Ecto neural progenitor cell (in vitro differentiated cells): Measurements from ENCODE around the gene ALKBH7.
"Not testable (repeated sequence)": the region's sequence is repeated elsewhere in the genome, so short reads cannot be mapped to it uniquely, and the experiment has no call there.

Experiments used
- DNase-seq: peaks from one replicate; pipeline ENCODE4 v3.0.0-alpha.2; 2018; ENCODE audit warnings: low spot score

ALKBH7 gene

GRCh38 chr19:6372594-6373095, at the start of gene ALKBH7:
ALKBH7 (plus strand) TSS chr19:6372794; CDS start chr19:6372821, 27 bp downstream.
- peak; percentile 97 for DNase-seq

GRCh38 chr19:6324757-6325156, 47.8 kb upstream of the ALKBH7 start:
- DNase-seq, result no peak

- DNase-seq, result no peak
These were observed 47.0 kb upstream of the ALKBH7 start for GRCh38 chr19:6325614-6326013.

- DNase-seq, result no peak
These were observed 45.8 kb upstream of the ALKBH7 start for GRCh38 chr19:6326815-6327214.

- DNase-seq, result no peak
These were observed 39.2 kb upstream of the ALKBH7 start, which contains the start of gene ACER1 for GRCh38 chr19:6333439-6333838. ACER1 (minus strand) TSS chr19:6333612; CDS start chr19:6333551, 61 bp downstream.

- DNase-seq, result no peak
These were observed 37.9 kb upstream of the ALKBH7 start for GRCh38 chr19:6334490-6335285.

- no peak for DNase-seq
These were observed 31.9 kb upstream of the ALKBH7 start for GRCh38 chr19:6340493-6341201.

- DNase-seq, result no peak
These were observed 29.1 kb upstream of the ALKBH7 start for GRCh38 chr19:6343462-6343861.

GRCh38 chr19:6349271-6349670, 23.3 kb upstream of the ALKBH7 start:
- not testable (repeated sequence) for DNase-seq

- no peak for DNase-seq
These were observed 21.9 kb upstream of the ALKBH7 start for GRCh38 chr19:6350688-6351087.

GRCh38 chr19:6352381-6353165, 20.0 kb upstream of the ALKBH7 start:
- DNase-seq, result no peak

- no peak for DNase-seq
These were observed 18.4 kb upstream of the ALKBH7 start for GRCh38 chr19:6354098-6354674.

GRCh38 chr19:6355321-6356040, 17.1 kb upstream of the ALKBH7 start:
- DNase-seq, result not testable (repeated sequence)

GRCh38 chr19:6357174-6357573, 15.4 kb upstream of the ALKBH7 start:
- DNase-seq, result no peak

GRCh38 chr19:6358003-6358402, 14.6 kb upstream of the ALKBH7 start:
- DNase-seq, result no peak

- no peak for DNase-seq
These were observed 12.8 kb upstream of the ALKBH7 start for GRCh38 chr19:6359568-6360341.

GRCh38 chr19:6360445-6360844, 12.1 kb upstream of the ALKBH7 start:
- not testable (repeated sequence) for DNase-seq

- DNase-seq, result not testable (repeated sequence)
These were observed 11.8 kb upstream of the ALKBH7 start for GRCh38 chr19:6360857-6361216.

- DNase-seq, result no peak
These were observed 10.6 kb upstream of the ALKBH7 start for GRCh38 chr19:6362027-6362350.

- DNase-seq, result no peak
These were observed 10.2 kb upstream of the ALKBH7 start for GRCh38 chr19:6362351-6362801.

GRCh38 chr19:6364353-6364752, 8.2 kb upstream of the ALKBH7 start:
- no peak for DNase-seq
